ENCODE results near the gene RANBP10. TPM values are rescaled to one million over a fixed set of nuclear protein-coding genes. Genes with fewer than 3 reads are reported as not detected.

Gene RANBP10
- total and polyA plus RNA-seq, 2 donors (not counting 3 experiments of a cell fraction or from before 2014, with no cell fraction given): 25.6 to 28.8 TPM

- Histone ChIP-seq H3K4me3 (replicated peaks in 1 of 3; ENCODE audit: insufficient read depth in 1 of 3, low read depth in 1 of 3, low read length in 3 of 3) (no peak overlapping the region), H3K9ac (replicated peaks; ENCODE audit: extremely low read depth, insufficient read depth, low read length) (no peak overlapping the region), H3K4me2 (ENCODE audit: insufficient read depth, low read length) (no peak overlapping the region), H3K4me1 (ENCODE audit: control insufficient read depth, extremely low read depth, insufficient read depth, low read length) (peaks cover 26% of the 10 kb centered on the region), H3K9me3 (replicated peaks; ENCODE audit: control insufficient read depth, insufficient read depth, low read length) (no peaks in the 10 kb centered on the region), H4K20me1 (replicated peaks; ENCODE audit: control insufficient read depth, extremely low read depth, insufficient read depth, low read length) (no peaks in the 10 kb centered on the region), H3K27ac (ENCODE audit: insufficient read depth, low read depth, low read length) (no peak overlapping the region), H3K27me3 (ENCODE audit: control insufficient read depth in 2 of 2, insufficient read depth in 2 of 2, low read length in 2 of 2) (no peaks in the 10 kb centered on the region), H3K9me1 (replicated peaks; ENCODE audit: control insufficient read depth, extremely low read depth, insufficient read depth, low read length) (no peaks in the 10 kb centered on the region), H3K36me3 (ENCODE audit: control insufficient read depth in 2 of 2, extremely low read depth in 1 of 2, insufficient read depth in 2 of 2, low read length in 2 of 2) (peaks cover 0 to 18% of the 10 kb centered on the region in 2 experiments), H2AFZ (ENCODE audit: low read depth, low read length) (no peak overlapping the region), H3K79me2 (ENCODE audit: control insufficient read depth, insufficient read depth, low read length) (no peaks in the 10 kb centered on the region)
- FAIRE-seq (no peak), DNase-seq (ENCODE audit: low read depth, low spot score) (no peak)
- POLR2A ChIA-PET: interaction anchor here (1.2 kb wide), 1 partner anchor 41 kb away, joined by 4 read pairs; no protein-coding TSS in a partner anchor
- intact Hi-C loops (cut with micrococcal nuclease): no loop called here
- TF ChIP-seq JUN (IDR thresholded peaks at IDR 0.05; ENCODE audit: borderline replicate concordance, insufficient read depth, insufficient read length, low read depth): no peak
- TF ChIP-seq GATA2 (IDR thresholded peaks at IDR 0.05; ENCODE audit: insufficient read depth, insufficient read length, low read depth, low read length): no peak
- no peak for TF ChIP-seq MAX (IDR thresholded peaks at IDR 0.05; ENCODE audit: insufficient read depth, insufficient read length)
- TF ChIP-seq POLR2A (IDR thresholded peaks at IDR 0.05; ENCODE audit: low read depth, low read length): no peak
- peak; percentile 1 for TF ChIP-seq POLR2AphosphoS5 (IDR thresholded peaks at IDR 0.05; ENCODE audit: insufficient read depth, low read depth, low read length)
- TF ChIP-seq MYC (IDR thresholded peaks at IDR 0.05; ENCODE audit: low read depth, low read length): no peak
- no TSS peak for BruUV-seq (replicated peaks)
- dilution Hi-C loops (cut with MboI; ENCODE audit: extremely low pct_ligation_motif_present, low sequenced_read_pairs): loop anchor here (25.0 kb wide), 1 partner anchor 235 kb away; no protein-coding TSS in a partner anchor
- CTCF ChIA-PET: interaction anchor here (0.7 to 2.5 kb wide), 7 partner anchors 11 to 156 kb away, joined by 3 to 18 read pairs (median 5); partner anchors contain the start of genes C16orf86, ENKD1, RANBP10 and TSNAXIP1
These were observed 129.4 kb downstream of the RANBP10 start for GRCh38 chr16:67676939-67677338.

GRCh38 chr16:67676516-67676915 lies 129.8 kb downstream of the RANBP10 start:
- CTCF ChIA-PET: interaction anchor here (0.7 to 2.5 kb wide), 7 partner anchors 10 to 156 kb away, joined by 3 to 18 read pairs (median 5); partner anchors contain the start of genes C16orf86, ENKD1, RANBP10 and TSNAXIP1
- no peaks in the 10 kb centered on the region for H3K27me3 ChIP-seq (ENCODE audit: control insufficient read depth in 2 of 2, insufficient read depth in 2 of 2, low read length in 2 of 2)
- no peaks in the 10 kb centered on the region for H4K20me1 ChIP-seq (replicated peaks; ENCODE audit: control insufficient read depth, extremely low read depth, insufficient read depth, low read length)
- intact Hi-C loops (cut with micrococcal nuclease) (no loop called here), dilution Hi-C loops (cut with MboI; ENCODE audit: extremely low pct_ligation_motif_present, low sequenced_read_pairs) (loop anchor here (25.0 kb wide), 1 partner anchor 236 kb away; no protein-coding TSS in a partner anchor)
- no peak overlapping the region for H3K4me2 ChIP-seq (ENCODE audit: insufficient read depth, low read length)
- H3K4me3 ChIP-seq (replicated peaks in 1 of 3; ENCODE audit: insufficient read depth in 1 of 3, low read depth in 1 of 3, low read length in 3 of 3): no peak overlapping the region
- peaks cover 0 to 18% of the 10 kb centered on the region in 2 experiments for H3K36me3 ChIP-seq (ENCODE audit: control insufficient read depth in 2 of 2, extremely low read depth in 1 of 2, insufficient read depth in 2 of 2, low read length in 2 of 2)
- DNase-seq (ENCODE audit: low read depth, low spot score) (peak; percentile 77), FAIRE-seq (peak; percentile 82)
- POLR2A ChIA-PET: interaction anchor here (1.2 kb wide), 1 partner anchor 42 kb away, joined by 4 read pairs; no protein-coding TSS in a partner anchor
- H3K4me1 ChIP-seq (ENCODE audit: control insufficient read depth, extremely low read depth, insufficient read depth, low read length): peaks cover 26% of the 10 kb centered on the region
- no peaks in the 10 kb centered on the region for H3K9me1 ChIP-seq (replicated peaks; ENCODE audit: control insufficient read depth, extremely low read depth, insufficient read depth, low read length)
- H3K9me3 ChIP-seq (replicated peaks; ENCODE audit: control insufficient read depth, insufficient read depth, low read length): no peaks in the 10 kb centered on the region
- H2AFZ ChIP-seq (ENCODE audit: low read depth, low read length): no peak overlapping the region
- no peak overlapping the region for H3K9ac ChIP-seq (replicated peaks; ENCODE audit: extremely low read depth, insufficient read depth, low read length)
- H3K27ac ChIP-seq (ENCODE audit: insufficient read depth, low read depth, low read length): no peak overlapping the region
- H3K79me2 ChIP-seq (ENCODE audit: control insufficient read depth, insufficient read depth, low read length): no peaks in the 10 kb centered on the region
- TF ChIP-seq MAX (IDR thresholded peaks at IDR 0.05; ENCODE audit: insufficient read depth, insufficient read length) (no peak), POLR2AphosphoS5 (IDR thresholded peaks at IDR 0.05; ENCODE audit: insufficient read depth, low read depth, low read length) (peak; percentile 22)
- BruUV-seq (replicated peaks): no TSS peak

Data from endothelial cell of umbilical vein (primary cell).